CD4-positive, alpha-beta T cell treated with Interleukin-17A for 4 hours (primary cell): ENCODE data around the gene CCDC15.
A peak's percentile ranks its signal among the peaks of the same experiment; 100 is the strongest.

ENCODE experiments used
- DNase-seq: peaks from one replicate; pipeline ENCODE4 v3.0.0-alpha.2; 2020; ENCODE audit warnings: mixed read lengths

Gene CCDC15

GRCh38 chr11:124953753-124954589 is at the start of gene CCDC15:
TSS of gene CCDC15 (plus strand) at chr11:124954202. CDS start at chr11:124954733, 531 bp downstream.
- DNase-seq, result peak; percentile 97

- DNase-seq, result peak; percentile 15
Observed at GRCh38 chr11:124915541-124916369, 38.2 kb upstream of the CCDC15 start.

GRCh38 chr11:124916370-124916710 is 37.7 kb upstream of the CCDC15 start:
- no peak for DNase-seq

GRCh38 chr11:124917115-124917637 is 36.8 kb upstream of the CCDC15 start:
- DNase-seq, result no peak

- DNase-seq, result no peak
Observed at GRCh38 chr11:124918950-124919349, 35.1 kb upstream of the CCDC15 start, which contains the start of gene HEPN1. TSS of gene HEPN1 (plus strand) at chr11:124919250.

- no peak for DNase-seq
Observed at GRCh38 chr11:124919898-124920297, 34.1 kb upstream of the CCDC15 start.

GRCh38 chr11:124920356-124920755 is 33.6 kb upstream of the CCDC15 start:
- no peak for DNase-seq

GRCh38 chr11:124920870-124921609 is 33.0 kb upstream of the CCDC15 start:
- peak; percentile 91 for DNase-seq

- no peak for DNase-seq
Observed at GRCh38 chr11:124922831-124923230, 31.2 kb upstream of the CCDC15 start.

- peak; percentile 41 for DNase-seq
Observed at GRCh38 chr11:124923296-124923695, 30.7 kb upstream of the CCDC15 start.

GRCh38 chr11:124928942-124929665 is 24.9 kb upstream of the CCDC15 start:
- no peak for DNase-seq

GRCh38 chr11:124930799-124931198 is 23.2 kb upstream of the CCDC15 start:
- DNase-seq, result no peak

GRCh38 chr11:124934862-124935547 is 19.0 kb upstream of the CCDC15 start:
- DNase-seq, result no peak

- no peak for DNase-seq
Observed at GRCh38 chr11:124935548-124936514, 18.2 kb upstream of the CCDC15 start, which contains the start of gene HEPACAM. TSS of gene HEPACAM (minus strand) at chr11:124936047. CDS start at chr11:124936006, 41 bp downstream.

- no peak for DNase-seq
Observed at GRCh38 chr11:124937336-124937935, 16.6 kb upstream of the CCDC15 start.

- no peak for DNase-seq
Observed at GRCh38 chr11:124938206-124938765, 15.7 kb upstream of the CCDC15 start.

GRCh38 chr11:124938970-124939369 is 15.0 kb upstream of the CCDC15 start:
- no peak for DNase-seq

- no peak for DNase-seq
Observed at GRCh38 chr11:124941703-124942102, 12.3 kb upstream of the CCDC15 start.
